ENCODE data around the gene NAT16. TPM values are rescaled to one million over a fixed set of nuclear protein-coding genes. Genes with fewer than 3 reads are reported as not detected.

Gene NAT16
- total and polyA plus RNA-seq, 2 of the 8 experiments (the other 6 are each of a cell fraction or from before 2014, with no cell fraction given) = 0.26 to 0.84 TPM

DNA sequence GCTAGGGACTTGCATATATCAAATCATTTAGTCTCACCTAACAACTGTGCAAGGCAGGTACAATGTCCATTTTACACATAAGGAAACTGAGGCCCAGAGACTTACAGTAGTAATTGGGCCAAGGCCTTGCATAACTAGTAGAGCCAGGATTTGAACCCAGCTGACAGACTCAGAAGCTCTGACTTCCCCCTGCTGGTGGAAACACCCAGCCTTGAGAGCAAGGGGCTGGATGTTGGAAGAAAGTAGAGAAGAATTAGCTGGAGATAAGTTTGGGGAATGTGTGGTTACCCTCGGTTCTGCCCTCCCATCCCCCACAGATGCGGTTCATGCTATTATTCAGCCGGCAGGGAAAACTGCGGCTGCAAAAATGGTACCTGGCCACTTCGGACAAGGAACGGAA lies 23.8 kb downstream of the NAT16 start:
- TF ChIP-seq CBX8 (IDR thresholded peaks at IDR 0.05; ENCODE audit: borderline replicate concordance, low read depth, low read length) (no peak), RAD21 (IDR thresholded peaks at IDR 0.05 in 1 of 2, conservative IDR thresholded peaks at IDR 0.05 in 1 of 2; ENCODE audit: low read depth in 2 of 2, low read length in 2 of 2) (peak; percentile 6 to 24; a peak in 1 of 4 replicates)
- TF ChIP-seq, protein P1, sequence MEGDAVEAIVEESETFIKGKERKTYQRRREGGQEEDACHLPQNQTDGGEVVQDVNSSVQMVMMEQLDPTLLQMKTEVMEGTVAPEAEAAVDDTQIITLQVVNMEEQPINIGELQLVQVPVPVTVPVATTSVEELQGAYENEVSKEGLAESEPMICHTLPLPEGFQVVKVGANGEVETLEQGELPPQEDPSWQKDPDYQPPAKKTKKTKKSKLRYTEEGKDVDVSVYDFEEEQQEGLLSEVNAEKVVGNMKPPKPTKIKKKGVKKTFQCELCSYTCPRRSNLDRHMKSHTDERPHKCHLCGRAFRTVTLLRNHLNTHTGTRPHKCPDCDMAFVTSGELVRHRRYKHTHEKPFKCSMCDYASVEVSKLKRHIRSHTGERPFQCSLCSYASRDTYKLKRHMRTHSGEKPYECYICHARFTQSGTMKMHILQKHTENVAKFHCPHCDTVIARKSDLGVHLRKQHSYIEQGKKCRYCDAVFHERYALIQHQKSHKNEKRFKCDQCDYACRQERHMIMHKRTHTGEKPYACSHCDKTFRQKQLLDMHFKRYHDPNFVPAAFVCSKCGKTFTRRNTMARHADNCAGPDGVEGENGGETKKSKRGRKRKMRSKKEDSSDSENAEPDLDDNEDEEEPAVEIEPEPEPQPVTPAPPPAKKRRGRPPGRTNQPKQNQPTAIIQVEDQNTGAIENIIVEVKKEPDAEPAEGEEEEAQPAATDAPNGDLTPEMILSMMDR (IDR thresholded peaks at IDR 0.05; ENCODE audit: control extremely low read depth in 1 of 3, insufficient read depth in 1 of 3, low read depth in 1 of 3, low read length in 3 of 3) = peak in 2 of 3 experiments; percentile 15 to 43; a peak in 1 of 4 replicates
- H4K5ac ChIP-seq (ENCODE audit: insufficient read length, low read depth, low read length) = no peak overlapping the region
- H4K20me1 ChIP-seq (replicated peaks in 1 of 2; ENCODE audit: control insufficient read depth in 1 of 2, insufficient read depth in 2 of 2, low read length in 2 of 2) = no peaks in the 10 kb centered on the region
- H3K79me1 ChIP-seq (ENCODE audit: low read depth, low read length) = no peaks in the 10 kb centered on the region
- 0 out of 4 replicates have a peak, but pooled peaks cover 0 to 4% of the 10 kb centered on the region in 2 experiments for H3K79me2 ChIP-seq (ENCODE audit: control insufficient read depth in 1 of 2, insufficient read depth in 2 of 2, low read length in 2 of 2)
- no peak overlapping the region for H2AFZ ChIP-seq (ENCODE audit: low read length)
- H3K4me2 ChIP-seq (ENCODE audit: insufficient read depth in 1 of 2, low read depth in 2 of 2, low read length in 2 of 2) = peak overlapping the region in 1 of 2 experiments; percentile 78; a peak in 2 of 4 replicates
- H4K91ac ChIP-seq (replicated peaks; ENCODE audit: insufficient read length, low read length) = peak overlapping the region; percentile 34
- H3K9ac ChIP-seq (replicated peaks in 1 of 4; ENCODE audit: extremely low read depth in 1 of 4, low read depth in 3 of 4, low read length in 3 of 4) = no peak overlapping the region
- H3K56ac ChIP-seq (replicated peaks; ENCODE audit: insufficient read length, low read depth, low read length) = no peak overlapping the region
- H4K8ac ChIP-seq (ENCODE audit: extremely low read depth, insufficient read depth, low read length) = no peak overlapping the region
- H3K23ac ChIP-seq (ENCODE audit: insufficient read length) = no peak overlapping the region
- no peak overlapping the region for H3K4me3 ChIP-seq (ENCODE audit: extremely low read depth in 1 of 4, insufficient read depth in 2 of 4, low read depth in 3 of 4, low read length in 4 of 4)
- DNase-seq (ENCODE audit: low read depth in 1 of 2, low spot score in 2 of 2) (no peak), FAIRE-seq (no peak)
- peaks cover 0 to 8% (median 5%) of the 10 kb centered on the region in 4 experiments; a peak in 3 of 7 replicates for H3K27me3 ChIP-seq (replicated peaks in 1 of 4; ENCODE audit: control insufficient read depth in 3 of 4, extremely low read depth in 1 of 4, insufficient read depth in 3 of 4, low read length in 3 of 4)
- H2BK20ac ChIP-seq (ENCODE audit: low read length) = peak overlapping the region; percentile 84
- peaks cover 14 to 35% (median 23%) of the 10 kb centered on the region in 4 experiments for H3K4me1 ChIP-seq (replicated peaks in 1 of 4; ENCODE audit: control insufficient read depth in 3 of 4, insufficient read depth in 4 of 4, low read length in 3 of 4)
- WGBS, 2 experiments (ENCODE audit: extremely low coverage in 1 of 2, insufficient coverage in 1 of 2, insufficient read length in 1 of 2, insufficient replicate concordance in 2 of 2, low coverage in 1 of 2, low lambda C conversion rate in 2 of 2, missing lambda C conversion rate in 1 of 2) = 83% methylated on average over 6 of the region's 6 CpGs; no CpG with 5 or more reads in 1 of the 2 experiments
- H2BK12ac ChIP-seq (ENCODE audit: low read depth, low read length) = peak overlapping the region; percentile 88
- H2BK5ac ChIP-seq (ENCODE audit: low read depth, low read length) = peak overlapping the region; percentile 47; the same call in 1 of the 2 replicates
- no peak overlapping the region for H3K4ac ChIP-seq (replicated peaks; ENCODE audit: insufficient read length, low read depth, low read length)
- H3K18ac ChIP-seq (ENCODE audit: extremely low read depth, low read length) = no peak overlapping the region
- H2BK15ac ChIP-seq (ENCODE audit: low read length) = no peak overlapping the region
- H3K27ac ChIP-seq (ENCODE audit: low read depth, low read length) = no peak overlapping the region
- POLR2A ChIA-PET (ENCODE audit: partially characterized antibody) = interaction anchor here (1.0 to 4.7 kb wide), 7 partner anchors 9 to 138 kb away, joined by 4 to 20 read pairs (median 5); partner anchors contain the start of genes MOGAT3, TRIM56 and VGF
- CTCF ChIA-PET (ENCODE audit: partially characterized antibody) = interaction anchor here (0.6 to 7.6 kb wide), 25 partner anchors 9 to 233 kb away, joined by 3 to 115 read pairs (median 4); partner anchors contain the start of genes SERPINE1 and VGF
- H2BK120ac ChIP-seq (replicated peaks; ENCODE audit: low read depth, low read length) = no peak overlapping the region
- no peak overlapping the region; the same call in 1 of the 2 replicates for H2AK5ac ChIP-seq (ENCODE audit: low read depth, low read length)
- no peaks in the 10 kb centered on the region; the same call in 1 of the 2 replicates for H3K23me2 ChIP-seq (ENCODE audit: low read depth, low read length)
- no peaks in the 10 kb centered on the region; a peak in 1 of 4 replicates for H3K9me3 ChIP-seq (ENCODE audit: insufficient read depth in 2 of 2, low read depth in 1 of 2, low read length in 1 of 2)
- H3K36me3 ChIP-seq (ENCODE audit: control insufficient read depth in 2 of 4, insufficient read depth in 4 of 4, low read length in 3 of 4) = peaks cover 0 to 3% (median 1%) of the 10 kb centered on the region in 4 experiments; a peak in 3 of 8 replicates
- no peak overlapping the region for H3K14ac ChIP-seq (ENCODE audit: insufficient read length)

Measured in H1 (cell line).